Parathyroid adenoma (tissue), 2 donors: ENCODE data around the gene PMAIP1.

Source experiments
- H2AFZ ChIP-seq: fragments of 300-600 bp; sonication (generic); one replicate; pipeline ENCODE4 v1.7.0; 2017; ENCODE audit warnings: antibody characterized with exemption, mild to moderate bottlenecking
- H3K27ac ChIP-seq: fragments of 300-600 bp; sonication (generic); one replicate; pipeline ENCODE4 v1.7.0; 2017
- H3K27me3 ChIP-seq: fragments of 300-600 bp; sonication (generic); one replicate; pipeline ENCODE4 v1.7.0; 2017; ENCODE audit warnings: low read length; ENCODE audit not compliant: control insufficient read depth, insufficient read depth
- H3K36me3 ChIP-seq: fragments of 300-600 bp; sonication (generic); one replicate; pipeline ENCODE4 v1.7.0; 2017; ENCODE audit warnings: low read length; ENCODE audit not compliant: control insufficient read depth, insufficient read depth
- H3K4me1 ChIP-seq: fragments of 300-600 bp; sonication (generic); one replicate; pipeline ENCODE4 v1.7.0; 2017; ENCODE audit warnings: control low read depth
- H3K4me2 ChIP-seq: fragments of 300-600 bp; sonication (generic); one replicate; pipeline ENCODE4 v1.7.0; 2017; ENCODE audit warnings: low read length
- H3K4me3 ChIP-seq: fragments of 300-600 bp; sonication (generic); one replicate; pipeline ENCODE4 v1.7.0; 2017; ENCODE audit warnings: low read depth, low read length
- H3K79me2 ChIP-seq: fragments of 300-600 bp; sonication (generic); one replicate; pipeline ENCODE4 v1.7.0; 2017; ENCODE audit warnings: control low read depth
- H3K9ac ChIP-seq: fragments of 300-600 bp; sonication (generic); one replicate; pipeline ENCODE4 v1.7.0; 2017; ENCODE audit warnings: mild to moderate bottlenecking
- H3K9me3 ChIP-seq: fragments of 300-600 bp; sonication (generic); one replicate; pipeline ENCODE4 v1.7.0; 2017; ENCODE audit warnings: low read length; ENCODE audit not compliant: control insufficient read depth
- CTCF ChIP-seq: fragments of 300-600 bp; sonication (generic); IDR thresholded peaks from one replicate; pipeline ENCODE4 v1.7.0; 2017; ENCODE audit warnings: antibody characterized with exemption, mild to moderate bottlenecking
- donor health status: primary hyperparathyroidism.

Gene PMAIP1

GRCh38 chr18:59902131-59902992, 2.6 kb downstream of the PMAIP1 start:
- Histone ChIP-seq H2AFZ (no peak overlapping the region), H3K4me3 (no peak overlapping the region), H3K36me3 (no peaks in the 10 kb centered on the region), H3K4me2 (no peak overlapping the region), H3K9me3 (no peaks in the 10 kb centered on the region), H3K27ac (no peak overlapping the region), H3K27me3 (no peaks in the 10 kb centered on the region), H3K4me1 (no peaks in the 10 kb centered on the region), H3K9ac (no peak overlapping the region), H3K79me2 (no peaks in the 10 kb centered on the region)
- no peak for TF ChIP-seq CTCF

GRCh38 chr18:59902993-59903610, 3.3 kb downstream of the PMAIP1 start:
- no peak for TF ChIP-seq CTCF
- H3K36me3 ChIP-seq = no peaks in the 10 kb centered on the region
- no peak overlapping the region for H3K4me3 ChIP-seq
- no peak overlapping the region for H3K9ac ChIP-seq
- no peak overlapping the region for H2AFZ ChIP-seq
- H3K27ac ChIP-seq = no peak overlapping the region
- H3K4me2 ChIP-seq = no peak overlapping the region
- no peaks in the 10 kb centered on the region for H3K9me3 ChIP-seq
- H3K27me3 ChIP-seq = no peaks in the 10 kb centered on the region
- no peaks in the 10 kb centered on the region for H3K79me2 ChIP-seq
- no peaks in the 10 kb centered on the region for H3K4me1 ChIP-seq

GRCh38 chr18:59904011-59904601, 4.3 kb downstream of the PMAIP1 start:
- Histone ChIP-seq H3K9me3 (no peaks in the 10 kb centered on the region), H2AFZ (no peak overlapping the region), H3K9ac (no peak overlapping the region), H3K4me1 (no peaks in the 10 kb centered on the region), H3K27me3 (no peaks in the 10 kb centered on the region), H3K36me3 (no peaks in the 10 kb centered on the region), H3K79me2 (no peaks in the 10 kb centered on the region), H3K27ac (no peak overlapping the region), H3K4me2 (no peak overlapping the region), H3K4me3 (no peak overlapping the region)
- no peak for TF ChIP-seq CTCF

GRCh38 chr18:59905686-59906091, 5.9 kb downstream of the PMAIP1 start:
- no peak for TF ChIP-seq CTCF
- Histone ChIP-seq H3K79me2 (no peaks in the 10 kb centered on the region), H3K9ac (no peak overlapping the region), H2AFZ (no peak overlapping the region), H3K4me3 (no peak overlapping the region), H3K9me3 (no peaks in the 10 kb centered on the region), H3K27ac (no peak overlapping the region), H3K27me3 (no peaks in the 10 kb centered on the region), H3K4me1 (no peaks in the 10 kb centered on the region), H3K4me2 (peak overlapping the region; percentile 13), H3K36me3 (no peaks in the 10 kb centered on the region)
